NCI-H2196 (cell line): ENCODE results near the gene ANKRA2.

Experiments
- DNase-seq: peaks from one replicate; lab custom pipeline; 2025; ENCODE audit not compliant: unreplicated experiment; lab: John Stamatoyannopoulos, UW

The ANKRA2 gene

DNA sequence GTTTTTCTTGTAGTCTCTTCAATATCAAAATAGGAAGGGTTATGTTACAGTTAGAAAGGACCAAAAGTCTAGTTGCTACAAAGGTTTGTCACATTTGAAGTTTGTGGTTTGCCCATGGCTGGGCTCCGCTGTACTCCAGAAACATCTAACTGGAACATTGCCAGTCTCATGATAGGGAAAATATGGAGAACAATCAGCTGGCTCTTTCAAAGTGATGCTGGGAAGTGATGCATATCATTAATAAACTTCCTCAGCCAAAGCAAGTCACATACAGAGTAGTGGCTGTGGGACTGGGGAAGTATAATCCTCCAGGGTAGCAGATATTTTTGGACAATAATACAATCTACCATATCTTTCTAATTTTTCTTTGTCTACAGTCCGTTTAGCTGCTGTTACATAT, 58.4 kb downstream of the ANKRA2 start:
- DNase-seq = no peak

- DNase-seq = no peak
Measured at GRCh38 chr5:73506459-73506955, 58.9 kb downstream of the ANKRA2 start.
